8988T (cell line): ENCODE results near the gene DBR1.

ENCODE experiments used
- DNase-seq: peaks from one replicate; pipeline ENCODE4 v3.0.0; 2011

Gene DBR1

DNA sequence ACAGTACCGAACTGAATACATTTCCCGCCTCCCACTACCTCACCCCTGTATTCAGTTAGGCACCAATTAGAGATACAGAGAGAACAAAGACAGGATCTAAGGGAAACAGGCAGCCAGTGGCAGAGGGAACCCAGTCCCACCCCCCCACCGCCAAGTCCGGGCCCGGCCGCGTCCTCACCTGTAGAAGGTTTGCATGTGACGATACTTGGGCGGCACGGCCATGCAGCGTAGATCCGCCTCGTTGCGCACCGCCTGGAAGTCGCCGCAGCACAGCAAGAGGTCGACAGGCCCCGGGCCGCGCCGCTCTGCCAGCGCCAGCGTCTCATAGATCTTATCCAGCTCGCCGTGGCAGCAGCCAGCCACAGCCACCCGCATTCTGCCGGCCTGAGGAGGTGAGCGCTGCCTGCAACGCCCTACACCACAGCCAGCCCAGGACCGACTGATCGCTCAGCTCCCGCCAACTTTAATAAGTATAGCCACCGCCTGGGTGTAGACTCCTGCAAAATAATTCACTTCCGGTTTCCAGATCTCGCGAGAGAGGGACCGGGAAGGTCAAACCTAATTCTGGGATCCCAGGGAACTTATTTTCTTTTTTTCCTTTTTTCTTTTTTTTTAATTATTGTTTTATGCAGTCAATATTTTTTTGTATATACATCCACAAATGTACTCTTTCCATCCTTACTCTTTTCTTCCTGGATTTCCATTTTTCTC lies at the start of gene DBR1:
Gene DBR1, minus strand, starts transcription at position 501 of the 711 bp plus-strand sequence. Its CDS starts 126 bp downstream, at position 375.
- DNase-seq, result peak; percentile 44

GRCh38 chr3:138222942-138223287 lies 48.2 kb upstream of the DBR1 start:
- DNase-seq, result no peak

DNA sequence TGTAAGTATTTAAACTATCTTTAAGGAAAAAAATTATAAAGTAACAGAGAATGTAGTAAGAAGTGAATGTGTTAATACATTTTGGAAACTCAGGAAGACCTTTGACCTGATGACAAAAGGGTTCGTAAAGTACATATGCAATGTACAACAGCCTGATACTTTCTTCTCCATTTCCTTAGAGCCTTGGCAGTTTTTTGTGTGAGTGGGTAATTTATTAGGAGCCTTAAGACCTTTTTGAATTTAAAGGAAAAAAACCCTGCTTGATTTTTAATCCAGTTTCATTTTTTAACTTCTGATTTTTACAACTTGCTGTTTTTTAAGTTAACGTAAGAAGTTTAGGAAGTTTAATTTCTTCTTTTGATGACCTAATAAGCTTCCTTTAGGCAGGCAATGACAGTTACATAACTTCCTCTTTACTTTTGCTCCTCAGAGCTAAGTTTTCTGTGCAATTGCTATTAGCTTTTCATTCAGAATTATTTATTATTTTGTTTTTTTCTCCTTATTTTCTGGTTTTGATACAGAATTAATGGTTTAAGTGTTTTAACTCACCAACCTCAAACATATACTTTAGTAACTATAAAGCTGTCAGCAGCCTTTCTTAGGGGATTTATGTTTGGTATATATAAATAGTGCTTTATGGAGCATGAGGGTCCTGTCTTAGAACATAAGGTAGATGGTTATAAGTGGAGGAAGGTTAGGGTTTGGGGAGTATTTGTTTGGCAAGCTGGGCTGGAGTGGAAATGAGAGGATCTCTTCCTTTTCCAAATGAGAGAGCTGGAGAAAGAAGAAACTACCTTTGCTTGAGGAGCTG lies 47.6 kb upstream of the DBR1 start:
- DNase-seq, result no peak

DNA sequence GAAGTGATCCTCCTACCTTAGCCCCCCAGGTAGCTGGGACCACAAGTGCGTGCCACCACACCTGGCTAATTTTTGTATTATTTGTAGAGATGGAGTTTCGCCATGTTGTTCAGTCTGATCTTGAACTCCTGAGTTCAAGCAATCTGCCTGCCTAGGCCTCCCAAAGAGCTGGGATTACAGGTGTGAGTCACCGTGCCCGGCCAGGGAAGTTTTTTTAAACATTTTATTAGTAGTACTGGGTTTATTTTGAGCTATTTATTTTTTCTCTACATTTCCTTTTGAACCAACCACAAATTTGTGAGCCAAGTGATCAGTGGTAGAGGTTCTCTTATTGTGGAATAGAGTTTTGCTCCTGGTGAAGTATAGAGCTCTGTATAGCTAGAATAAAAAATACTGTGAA lies 46.1 kb upstream of the DBR1 start:
- DNase-seq, result no peak

DNA sequence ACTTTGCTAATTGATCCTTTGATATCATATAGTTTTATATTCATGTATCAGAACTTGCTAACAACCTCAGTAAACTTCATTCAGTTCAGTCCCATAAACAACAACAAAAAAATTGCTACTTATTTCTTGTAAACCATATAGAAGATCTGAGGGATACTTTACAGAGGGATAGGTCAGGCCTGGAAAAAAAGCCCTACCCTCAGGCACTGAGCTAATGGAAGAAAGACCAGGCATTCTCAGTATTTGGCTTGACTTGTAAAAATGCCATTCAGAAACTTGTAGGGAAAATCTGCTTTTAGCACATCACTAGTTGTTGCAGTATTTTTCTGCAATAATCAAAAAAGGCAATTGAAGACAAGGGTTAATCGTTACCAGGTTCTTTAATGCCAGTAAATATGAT lies 45.5 kb upstream of the DBR1 start:
- no peak for DNase-seq

GRCh38 chr3:138219255-138219654 lies 44.5 kb upstream of the DBR1 start:
- no peak for DNase-seq

DNA sequence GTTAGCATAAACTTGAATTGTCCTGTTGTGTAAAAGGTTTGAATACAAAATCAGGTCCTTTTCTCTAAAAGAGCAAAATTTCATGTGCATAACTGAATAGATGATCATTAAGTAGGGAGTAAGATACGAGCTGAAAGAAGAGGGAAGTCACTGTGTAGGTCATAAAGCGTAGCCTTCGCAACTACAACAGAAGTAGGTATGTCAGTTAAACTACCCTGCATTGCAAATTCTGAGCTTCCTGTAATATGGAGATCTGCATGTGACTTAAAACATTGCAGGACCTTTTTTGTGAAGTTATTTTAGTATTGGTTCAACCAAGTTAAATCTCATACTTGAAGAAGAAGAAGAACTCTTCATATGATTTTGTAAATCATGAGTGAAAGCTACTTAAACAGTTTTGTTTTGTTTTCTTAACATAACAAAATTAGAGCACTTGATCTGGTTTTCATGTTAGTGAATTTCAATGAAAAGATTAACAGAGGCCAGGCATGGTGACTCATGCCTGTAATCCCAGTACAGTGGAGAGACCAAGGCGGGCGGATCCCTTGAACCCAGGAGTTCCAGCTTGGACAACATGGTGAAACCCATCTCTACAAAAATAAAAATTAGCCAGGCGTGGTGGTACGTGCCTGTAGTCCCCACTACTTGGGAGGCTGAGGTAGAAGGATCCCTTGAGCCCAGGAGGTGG lies 38.8 kb upstream of the DBR1 start:
- DNase-seq, result no peak

DNA sequence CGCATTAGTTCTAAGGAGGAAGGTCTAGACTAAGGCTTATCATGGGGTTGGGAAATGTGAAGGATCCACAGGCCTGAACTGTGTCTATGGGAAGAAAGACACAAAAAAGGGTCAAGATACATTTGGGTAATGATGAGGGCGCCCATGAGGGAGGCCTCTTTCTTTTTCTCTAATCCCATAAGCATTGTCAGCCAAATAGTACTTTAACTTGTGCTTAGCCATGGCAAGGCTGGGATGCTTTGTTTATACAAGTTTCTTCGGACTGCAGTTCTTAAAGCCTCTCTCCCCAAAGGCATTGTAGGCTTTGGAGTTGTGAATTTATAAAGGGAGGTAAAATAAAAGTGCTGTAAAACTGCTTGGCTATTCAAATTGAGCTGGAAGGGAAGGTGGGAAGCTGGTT lies 35.8 kb upstream of the DBR1 start:
- no peak for DNase-seq

DNA sequence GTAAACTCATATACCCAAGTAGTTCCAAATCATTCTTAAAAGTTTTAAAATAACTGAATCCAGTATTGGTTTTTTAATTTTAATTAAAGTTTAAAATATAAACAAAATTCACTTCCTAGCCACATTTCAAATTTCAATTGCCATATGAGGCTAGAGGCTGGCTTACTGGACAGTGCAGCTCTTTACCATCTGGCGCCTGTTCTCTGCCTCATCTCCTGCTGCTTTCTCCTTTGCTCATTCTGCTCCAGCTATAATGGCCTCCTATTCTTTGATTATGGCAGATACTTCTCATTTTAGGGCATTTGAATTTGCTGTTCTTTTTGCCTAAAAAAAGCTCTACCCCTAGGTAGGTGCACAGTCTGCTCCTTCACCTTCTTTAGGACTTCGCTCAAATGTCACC lies 31.5 kb upstream of the DBR1 start:
- DNase-seq, result no peak

GRCh38 chr3:138205527-138205926 lies 30.8 kb upstream of the DBR1 start:
- no peak for DNase-seq

GRCh38 chr3:138203938-138204337 lies 29.2 kb upstream of the DBR1 start:
- no peak for DNase-seq

- DNase-seq, result no peak
These were observed 28.4 kb upstream of the DBR1 start for GRCh38 chr3:138202945-138203701.

- DNase-seq, result no peak
These were observed 25.7 kb upstream of the DBR1 start for GRCh38 chr3:138200424-138200823.

- no peak for DNase-seq
These were observed 25.1 kb upstream of the DBR1 start for GRCh38 chr3:138199851-138200250.

DNA sequence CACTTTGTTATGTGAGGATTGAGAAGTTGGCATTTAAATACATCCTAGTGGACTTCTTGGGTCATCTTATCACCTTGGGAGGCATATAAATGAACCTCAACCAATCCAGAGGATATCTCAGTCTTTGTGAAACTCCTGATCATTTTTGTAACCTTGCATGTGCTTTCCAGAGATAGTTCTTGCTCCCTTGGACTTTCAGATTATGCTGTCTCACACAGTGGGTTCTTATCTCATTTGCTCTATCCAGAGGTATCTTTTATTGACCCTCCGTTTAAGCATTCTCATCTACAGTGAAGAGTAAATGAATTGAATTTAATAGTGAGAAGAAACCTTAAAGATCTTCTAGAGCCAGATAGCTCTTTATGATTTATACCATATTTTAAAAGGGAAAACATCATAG lies 22.8 kb upstream of the DBR1 start:
- no peak for DNase-seq

GRCh38 chr3:138197058-138197457 lies 22.3 kb upstream of the DBR1 start:
- DNase-seq, result no peak

DNA sequence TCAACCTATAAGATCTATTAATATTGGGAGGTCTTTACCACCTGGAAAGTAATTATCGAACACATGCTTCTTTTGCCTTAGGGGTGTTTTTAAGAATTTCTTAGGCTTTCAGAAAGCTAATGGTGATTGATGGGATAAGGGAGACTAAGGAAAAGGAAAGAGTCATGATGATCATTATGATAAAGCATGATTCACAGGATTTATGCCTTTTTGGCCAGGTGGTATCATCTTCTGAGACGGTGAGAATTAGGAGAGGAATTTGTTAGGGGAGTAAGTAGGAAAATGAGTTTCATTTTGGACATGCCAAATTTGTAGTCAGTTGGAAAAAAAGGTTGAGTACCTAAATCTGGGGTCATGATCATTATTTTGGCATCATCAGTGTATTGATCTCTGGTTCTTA lies 21.3 kb upstream of the DBR1 start:
- no peak for DNase-seq

DNA sequence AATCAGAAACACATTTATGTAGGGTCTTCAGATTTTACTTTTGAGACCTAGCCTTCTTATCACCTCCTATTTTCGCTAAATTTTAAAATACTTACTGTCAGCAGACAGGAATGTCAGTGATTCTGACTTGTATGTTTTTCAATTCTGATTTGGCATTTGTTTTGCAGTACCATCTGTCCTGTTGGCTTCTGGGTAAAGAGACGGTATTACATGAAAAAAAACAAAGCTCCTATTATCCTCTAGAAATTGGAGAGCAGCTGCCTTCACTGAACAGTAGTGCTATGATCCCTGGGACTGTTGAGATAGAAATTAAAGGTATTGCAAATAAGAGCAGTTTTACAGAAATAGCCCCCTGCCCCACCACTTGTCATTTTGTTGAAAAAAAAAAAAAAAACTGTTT lies 20.8 kb upstream of the DBR1 start:
- DNase-seq, result no peak

DNA sequence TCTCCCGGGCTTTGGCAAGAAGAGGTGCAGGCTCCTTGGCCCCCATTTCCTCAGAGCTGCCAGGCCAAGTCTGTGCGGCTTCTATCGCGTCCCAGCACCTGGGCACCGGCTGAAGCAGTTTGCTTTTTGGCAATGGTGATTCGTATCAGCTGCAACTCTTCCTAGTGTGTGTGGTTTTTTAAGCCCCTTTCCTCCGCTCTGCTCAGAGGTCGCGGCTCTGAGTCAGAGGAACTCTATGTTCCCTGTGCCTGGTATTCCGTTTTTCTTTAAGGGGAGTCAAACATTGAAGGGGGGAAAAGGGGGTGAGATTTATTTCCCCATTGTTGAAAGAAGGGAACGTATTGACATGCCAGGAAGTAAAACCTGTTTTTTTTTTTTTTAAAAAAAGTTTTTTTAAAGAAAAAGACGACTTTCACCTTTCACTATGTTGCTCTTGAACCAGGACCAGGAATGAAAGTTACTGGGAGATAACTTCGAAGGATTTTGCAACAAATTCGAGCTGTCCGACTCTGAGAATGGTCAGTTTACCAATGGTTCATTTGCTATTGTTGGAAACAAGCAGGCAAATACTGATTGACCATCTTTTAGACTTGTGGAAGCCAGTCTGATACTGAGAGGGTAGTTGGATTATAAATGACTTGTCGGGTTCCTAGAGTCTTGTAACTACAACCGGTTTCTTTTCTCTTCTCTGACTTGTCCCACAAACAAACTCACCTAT lies 13.5 kb upstream of the DBR1 start:
- peak; percentile 13 for DNase-seq

- DNase-seq, result peak; percentile 83
These were observed 12.7 kb upstream of the DBR1 start, which contains the start of gene ARMC8 for GRCh38 chr3:138187296-138188012. Gene ARMC8, plus strand, starts transcription at chr3:138187301. Its CDS starts 254 bp downstream, at chr3:138187555.

GRCh38 chr3:138186803-138187295 lies 12.1 kb upstream of the DBR1 start:
- DNase-seq, result no peak

DNA sequence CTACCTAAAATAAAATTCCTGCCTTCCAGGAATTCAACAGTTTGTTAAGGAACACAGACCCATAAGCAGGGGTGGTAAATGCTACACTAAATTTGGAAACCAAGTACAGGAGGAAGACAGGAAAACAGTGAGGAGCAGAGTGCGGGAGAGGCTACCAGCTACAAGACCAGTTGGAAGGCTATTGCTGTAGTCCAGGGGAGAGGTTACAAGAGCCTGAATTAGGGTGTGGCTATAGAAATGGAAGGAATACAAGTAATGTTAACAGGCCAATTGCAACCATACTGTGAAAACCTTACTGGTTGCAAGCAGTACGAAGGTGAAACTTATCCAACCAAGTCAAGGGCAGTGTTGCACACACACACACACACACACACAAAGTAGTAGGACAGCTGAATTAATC lies 11.5 kb upstream of the DBR1 start:
- DNase-seq, result no peak
